Islet of Langerhans (tissue), 1 donor: ENCODE measurements around the gene TMEM175.
"Not testable (repeated sequence)": the region's sequence is repeated elsewhere in the genome, so short reads cannot be mapped to it uniquely, and the experiment has no call there.

Experiments
- FAIRE-seq: peaks from one replicate; lab custom pipeline; 2011; peaks lifted over from hg19 to GRCh38; lab: Jason Lieb, UNC

The TMEM175 gene

DNA sequence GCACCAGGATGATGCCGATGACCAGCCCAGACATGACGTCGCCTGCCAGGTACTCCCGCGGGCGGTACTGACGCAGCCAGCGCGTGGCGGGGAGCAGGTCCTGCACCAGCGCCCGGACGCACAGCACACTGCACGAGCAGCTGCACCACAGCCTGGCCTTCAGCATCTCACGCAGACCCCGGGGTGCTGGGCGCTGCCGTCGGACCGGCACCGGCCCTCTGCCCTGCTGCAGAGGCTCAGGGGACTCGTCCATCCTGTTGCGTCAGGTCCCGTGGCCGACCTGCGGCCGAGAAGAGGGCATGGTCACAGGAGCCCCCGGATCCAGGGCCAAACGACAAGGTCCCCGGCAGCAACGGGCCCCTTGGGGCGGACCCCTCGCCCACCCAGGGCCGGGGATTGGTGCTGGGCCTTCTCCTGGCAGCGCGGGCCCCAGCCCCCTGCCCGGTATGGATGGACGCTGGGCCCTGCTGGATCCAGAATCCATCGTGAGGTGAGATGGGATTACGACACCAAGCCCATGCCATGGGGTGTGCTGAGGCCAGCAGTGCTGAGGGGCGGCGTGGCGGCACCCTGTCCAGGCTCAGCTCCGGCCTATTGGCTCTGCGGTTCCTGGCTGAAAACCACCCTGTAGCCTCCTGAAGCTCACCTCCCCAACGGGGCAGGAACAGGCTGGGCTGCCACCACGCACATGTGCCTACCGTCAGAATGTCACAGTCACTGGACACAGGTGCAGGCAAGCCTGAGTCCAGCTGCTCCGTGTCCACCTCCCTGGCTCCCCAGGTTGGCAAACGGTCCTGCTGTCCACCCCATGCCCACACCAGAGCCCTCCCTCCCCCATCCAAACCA is 59.4 kb downstream of the TMEM175 start:
- no peak for FAIRE-seq

GRCh38 chr4:992297-993110 is 60.2 kb downstream of the TMEM175 start:
- FAIRE-seq = no peak

GRCh38 chr4:993111-994029 is 61.1 kb downstream of the TMEM175 start, which contains the start of gene SLC26A1:
SLC26A1 (minus strand) TSS chr4:993404; CDS start chr4:991703, 1,701 bp downstream.
- no peak for FAIRE-seq

DNA sequence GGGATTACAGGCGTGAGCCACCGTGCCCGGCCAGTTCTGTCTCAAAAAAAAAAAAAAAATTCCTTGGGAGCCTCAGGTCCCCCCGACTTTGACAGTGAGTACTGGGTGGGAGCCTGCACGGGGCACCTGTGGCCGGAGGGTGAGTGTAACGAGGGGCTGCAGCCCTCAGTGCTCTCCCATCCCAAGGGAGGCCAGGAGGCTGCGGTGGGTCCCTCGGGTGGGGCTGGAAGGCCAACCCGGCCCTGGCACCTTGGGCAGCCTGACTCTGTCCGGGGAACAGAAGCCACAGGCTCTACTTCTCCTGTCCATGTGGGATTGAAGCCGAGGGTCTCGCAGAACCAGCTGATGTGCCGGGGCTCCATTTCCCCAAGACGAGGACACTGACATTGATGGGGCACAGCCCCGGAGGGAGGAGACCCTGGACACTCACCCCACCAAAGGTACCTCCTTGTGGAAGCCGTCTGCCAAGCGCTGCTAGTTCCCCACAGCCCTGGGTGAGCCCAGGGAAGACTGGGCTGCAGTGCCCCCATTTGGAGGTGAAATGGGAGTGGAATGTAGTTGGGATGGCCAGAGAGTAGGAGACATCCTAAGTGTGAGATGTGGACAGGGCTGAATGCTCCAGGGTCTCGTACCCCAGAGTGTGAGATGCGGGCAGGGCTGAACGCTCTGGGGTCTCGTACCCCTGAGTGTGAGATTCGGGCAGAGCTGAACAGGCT is 63.2 kb downstream of the TMEM175 start:
- FAIRE-seq = no peak

DNA sequence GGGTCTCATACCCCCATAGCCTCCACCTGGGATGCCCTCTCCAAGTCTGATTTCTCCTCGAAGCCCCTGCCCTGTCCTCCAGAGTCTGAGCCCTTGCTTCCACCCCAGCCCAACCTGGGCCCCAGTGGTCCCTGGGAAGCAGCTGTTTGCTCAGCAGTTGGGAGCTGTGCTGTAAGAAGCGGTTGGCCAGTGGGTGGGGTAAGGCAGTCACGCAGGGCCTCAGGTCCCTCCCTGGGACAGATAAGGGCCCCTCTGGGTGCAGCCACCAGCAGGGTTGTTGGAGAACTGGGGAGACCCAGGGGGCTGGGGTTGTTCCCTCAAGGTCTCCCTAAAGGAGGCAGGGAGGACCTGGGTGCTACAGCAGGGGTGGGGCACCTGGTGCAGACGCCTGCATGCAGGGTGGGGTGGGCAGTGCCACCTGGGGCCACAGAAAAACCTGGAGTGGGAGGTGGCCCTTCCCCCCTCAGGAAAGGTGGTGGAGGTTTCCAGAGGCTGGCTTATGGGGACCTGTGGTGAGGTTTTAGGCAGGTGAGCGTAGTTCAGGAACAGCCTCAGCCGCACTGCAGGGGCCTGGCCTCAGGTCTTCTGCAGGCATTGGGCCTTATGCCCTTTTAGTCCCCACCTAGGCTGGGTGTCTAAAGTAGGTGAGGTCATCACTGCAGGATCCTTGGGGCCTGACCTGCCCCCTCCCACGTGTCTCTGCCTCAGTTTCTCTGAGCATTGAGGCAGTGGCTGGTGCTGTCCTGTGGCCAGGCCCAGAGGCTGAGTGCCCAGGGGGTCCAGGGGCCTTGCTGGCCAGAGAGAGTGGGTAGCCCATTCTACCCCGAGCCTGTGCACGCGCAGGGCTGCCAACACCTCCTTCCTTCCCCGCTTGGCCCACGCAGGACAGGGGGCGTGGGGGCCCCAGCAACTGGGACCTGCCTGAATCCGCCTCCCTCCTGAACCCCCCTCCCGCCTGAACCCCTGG is 64.1 kb downstream of the TMEM175 start:
- no peak for FAIRE-seq

DNA sequence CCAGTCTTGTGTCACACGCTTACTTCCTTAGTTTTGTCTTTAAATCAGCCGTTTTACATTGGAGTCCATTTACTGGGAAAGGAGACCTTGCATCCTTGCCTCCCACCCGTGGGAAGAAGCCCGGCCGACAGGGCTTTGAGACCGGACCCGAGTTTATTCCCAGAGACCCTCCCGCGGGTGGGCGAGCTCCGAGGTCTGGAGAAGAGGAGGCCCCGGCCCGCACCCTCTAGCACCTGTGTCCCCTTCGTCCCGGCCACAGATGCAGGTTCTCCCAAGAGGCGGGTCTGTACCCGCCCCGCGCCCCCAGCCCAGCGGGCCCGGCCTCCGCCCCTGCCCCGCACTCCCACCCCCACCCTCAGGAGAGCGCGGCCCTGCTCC is 64.7 kb downstream of the TMEM175 start:
- no peak for FAIRE-seq

DNA sequence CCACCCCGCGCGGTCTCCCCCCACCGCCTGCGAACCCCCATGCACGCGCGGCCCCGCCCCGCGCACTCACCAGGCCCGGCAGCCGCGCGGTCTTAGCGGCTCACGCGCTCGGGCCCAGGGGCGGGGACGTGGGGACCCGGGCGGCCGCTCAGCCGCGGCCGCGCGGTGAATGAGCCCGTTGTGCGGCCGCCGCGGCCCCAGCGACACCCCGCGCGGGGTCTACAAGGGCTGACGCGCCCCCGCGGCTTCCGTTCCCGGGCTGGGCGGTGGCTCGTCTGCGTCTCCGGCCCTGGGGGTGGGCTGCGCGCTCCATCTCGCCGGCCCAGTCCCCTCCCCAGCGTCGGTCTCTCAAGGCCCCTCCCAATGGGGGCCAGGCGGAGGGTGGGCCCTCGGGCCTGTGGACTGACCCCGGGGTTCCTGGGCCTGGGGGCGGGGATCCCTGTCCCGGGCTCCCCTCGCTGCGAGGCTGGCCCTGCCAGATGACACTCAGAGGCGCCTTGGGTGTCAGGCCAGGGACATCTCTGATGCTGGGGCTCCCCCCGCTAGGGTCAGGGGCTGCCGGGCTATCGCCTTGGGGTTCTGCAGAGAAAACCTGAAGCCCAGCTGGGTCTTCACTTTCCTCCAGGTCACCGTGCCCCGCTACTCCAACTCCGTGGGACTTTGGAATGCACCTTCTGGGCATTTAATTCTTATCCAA is 65.3 kb downstream of the TMEM175 start:
- FAIRE-seq = no peak

DNA sequence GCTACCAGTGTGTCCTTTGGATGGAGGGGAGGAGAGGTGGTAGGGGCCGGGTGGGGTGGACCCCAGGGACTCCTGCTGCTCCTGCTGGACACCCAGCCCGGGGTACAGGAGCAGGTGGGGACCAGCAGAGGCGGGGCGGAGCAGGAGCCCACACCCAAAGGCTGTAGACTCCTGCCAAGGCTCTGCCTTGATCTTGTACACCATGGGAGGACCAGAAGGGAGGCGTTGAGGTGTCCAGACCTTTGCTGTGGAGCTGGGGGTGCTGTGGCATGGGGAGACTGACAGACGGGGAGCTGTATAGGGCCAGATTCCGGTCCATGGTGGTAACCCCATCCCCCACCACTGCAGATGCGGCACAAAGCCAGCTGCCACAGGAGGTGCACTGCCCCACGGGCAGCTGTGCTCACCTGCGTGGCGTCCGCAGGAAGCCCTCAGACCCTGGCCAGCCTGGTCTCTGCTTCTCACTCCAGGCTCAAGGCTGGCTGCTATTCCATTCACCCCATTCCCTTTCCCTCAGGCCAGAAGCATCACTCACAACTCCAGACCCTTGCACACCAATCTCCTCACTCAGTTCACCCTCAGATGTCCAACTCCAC is 65.9 kb downstream of the TMEM175 start:
- FAIRE-seq = no peak

DNA sequence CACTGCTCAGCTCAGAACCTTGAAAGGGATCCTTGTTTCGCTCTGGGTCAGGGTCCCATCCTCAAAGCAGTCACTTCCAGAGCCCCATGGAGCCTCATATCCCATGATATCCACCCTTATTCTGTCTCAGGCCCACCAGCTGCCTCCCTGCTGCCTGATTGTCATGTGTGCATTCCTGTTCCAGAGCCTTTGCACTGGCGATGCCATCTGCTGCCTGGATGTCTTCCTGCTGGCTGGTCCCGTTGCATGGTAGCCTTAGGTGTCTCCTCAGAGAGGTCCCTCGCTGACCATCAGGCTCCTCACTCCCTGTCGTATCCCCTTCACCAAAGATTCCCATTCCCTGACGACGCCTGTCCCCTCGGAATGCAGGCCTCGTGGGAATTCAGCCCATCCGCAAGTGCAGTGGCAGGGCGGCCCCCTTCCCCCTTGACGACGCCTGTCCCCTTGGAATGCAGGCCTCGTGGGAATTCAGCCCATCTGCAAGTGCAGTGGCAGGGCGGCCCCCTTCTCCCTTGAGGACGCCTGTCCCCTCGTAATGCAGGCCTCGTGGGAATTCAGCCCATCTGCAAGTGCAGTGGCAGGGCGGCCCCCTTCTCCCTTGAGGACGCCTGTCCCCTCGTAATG is 67.1 kb downstream of the TMEM175 start:
- FAIRE-seq = not testable (repeated sequence)

- no peak for FAIRE-seq
Observed at GRCh38 chr4:999882-1000425, 67.7 kb downstream of the TMEM175 start.

DNA sequence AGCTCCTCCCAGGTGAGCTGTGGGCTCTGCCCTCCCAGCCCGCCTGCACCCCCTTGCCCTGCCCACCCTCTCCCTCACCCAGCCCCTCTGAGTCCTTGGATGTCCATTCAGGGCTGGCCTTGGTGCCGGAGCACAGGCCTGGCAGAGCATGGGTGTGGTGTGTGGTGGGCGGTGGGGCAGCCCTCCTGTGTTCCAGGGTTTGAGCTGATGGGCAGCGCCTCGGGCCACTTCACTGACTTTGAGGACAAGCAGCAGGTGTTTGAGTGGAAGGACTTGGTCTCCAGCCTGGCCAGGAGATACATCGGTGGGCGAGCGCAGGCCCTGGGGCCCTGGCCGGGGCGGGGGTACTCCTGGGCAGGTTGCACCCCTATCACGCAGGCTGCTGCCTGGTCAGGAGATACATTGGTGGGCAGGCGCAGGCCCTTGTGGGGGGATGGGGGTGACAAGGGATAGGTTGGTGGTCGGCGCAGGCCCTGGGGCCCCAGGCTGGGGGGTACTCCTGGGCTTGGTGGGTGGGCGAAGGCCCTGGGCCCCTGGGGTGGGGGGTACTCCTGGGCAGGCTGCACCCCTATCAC is 68.5 kb downstream of the TMEM175 start:
- no peak for FAIRE-seq

DNA sequence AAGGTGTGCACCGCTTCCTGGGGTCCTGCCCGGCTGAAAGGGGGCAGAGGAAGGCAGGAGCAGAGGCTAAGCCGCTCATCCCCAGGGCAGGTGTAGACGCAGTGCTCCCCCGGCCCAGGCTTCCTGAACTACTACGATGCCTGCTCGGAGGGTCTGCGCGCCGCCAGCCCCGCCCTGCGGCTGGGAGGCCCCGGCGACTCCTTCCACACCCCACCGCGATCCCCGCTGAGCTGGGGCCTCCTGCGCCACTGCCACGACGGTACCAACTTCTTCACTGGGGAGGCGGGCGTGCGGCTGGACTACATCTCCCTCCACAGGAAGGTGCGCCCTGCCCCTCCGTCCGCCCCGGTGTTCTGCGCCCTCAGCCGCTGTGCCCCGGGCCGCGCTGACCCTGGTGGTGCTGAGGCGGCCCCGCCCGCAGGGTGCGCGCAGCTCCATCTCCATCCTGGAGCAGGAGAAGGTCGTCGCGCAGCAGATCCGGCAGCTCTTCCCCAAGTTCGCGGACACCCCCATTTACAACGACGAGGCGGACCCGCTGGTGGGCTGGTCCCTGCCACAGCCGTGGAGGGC is 69.4 kb downstream of the TMEM175 start:
- FAIRE-seq = no peak

DNA sequence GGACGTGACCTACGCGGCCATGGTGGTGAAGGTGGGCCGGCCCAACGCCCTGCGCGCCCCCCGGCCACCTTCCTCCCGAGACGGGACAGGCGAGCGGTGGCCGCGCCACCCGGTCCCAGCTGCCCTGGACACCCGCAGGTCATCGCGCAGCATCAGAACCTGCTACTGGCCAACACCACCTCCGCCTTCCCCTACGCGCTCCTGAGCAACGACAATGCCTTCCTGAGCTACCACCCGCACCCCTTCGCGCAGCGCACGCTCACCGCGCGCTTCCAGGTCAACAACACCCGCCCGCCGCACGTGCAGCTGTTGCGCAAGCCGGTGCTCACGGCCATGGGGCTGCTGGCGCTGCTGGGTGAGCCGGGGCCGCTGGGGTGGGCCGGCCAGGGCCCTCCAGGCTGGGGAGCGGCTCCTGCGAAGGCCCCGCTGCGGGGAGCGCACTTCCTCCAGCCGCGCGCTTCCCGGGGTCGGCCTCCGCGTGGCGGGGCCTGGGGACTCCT is 69.9 kb downstream of the TMEM175 start:
- FAIRE-seq = no peak

DNA sequence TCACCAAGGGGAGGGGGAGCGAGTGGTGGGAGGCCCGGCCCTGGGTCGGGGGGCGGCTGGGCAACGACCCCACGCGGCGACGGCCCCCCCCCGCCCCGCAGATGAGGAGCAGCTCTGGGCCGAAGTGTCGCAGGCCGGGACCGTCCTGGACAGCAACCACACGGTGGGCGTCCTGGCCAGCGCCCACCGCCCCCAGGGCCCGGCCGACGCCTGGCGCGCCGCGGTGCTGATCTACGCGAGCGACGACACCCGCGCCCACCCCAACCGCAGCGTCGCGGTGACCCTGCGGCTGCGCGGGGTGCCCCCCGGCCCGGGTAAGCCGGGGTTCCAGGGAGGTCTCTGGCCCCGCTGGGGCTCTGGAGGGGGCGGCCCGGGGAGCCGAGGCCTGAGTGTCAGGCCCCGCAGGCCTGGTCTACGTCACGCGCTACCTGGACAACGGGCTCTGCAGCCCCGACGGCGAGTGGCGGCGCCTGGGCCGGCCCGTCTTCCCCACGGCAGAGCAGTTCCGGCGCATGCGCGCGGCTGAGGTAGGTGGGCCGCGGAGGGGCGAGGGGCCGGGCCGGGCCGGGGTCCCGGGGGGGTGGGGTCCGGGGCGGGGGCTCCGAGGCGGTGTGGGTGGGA is 70.5 kb downstream of the TMEM175 start:
- no peak for FAIRE-seq

DNA sequence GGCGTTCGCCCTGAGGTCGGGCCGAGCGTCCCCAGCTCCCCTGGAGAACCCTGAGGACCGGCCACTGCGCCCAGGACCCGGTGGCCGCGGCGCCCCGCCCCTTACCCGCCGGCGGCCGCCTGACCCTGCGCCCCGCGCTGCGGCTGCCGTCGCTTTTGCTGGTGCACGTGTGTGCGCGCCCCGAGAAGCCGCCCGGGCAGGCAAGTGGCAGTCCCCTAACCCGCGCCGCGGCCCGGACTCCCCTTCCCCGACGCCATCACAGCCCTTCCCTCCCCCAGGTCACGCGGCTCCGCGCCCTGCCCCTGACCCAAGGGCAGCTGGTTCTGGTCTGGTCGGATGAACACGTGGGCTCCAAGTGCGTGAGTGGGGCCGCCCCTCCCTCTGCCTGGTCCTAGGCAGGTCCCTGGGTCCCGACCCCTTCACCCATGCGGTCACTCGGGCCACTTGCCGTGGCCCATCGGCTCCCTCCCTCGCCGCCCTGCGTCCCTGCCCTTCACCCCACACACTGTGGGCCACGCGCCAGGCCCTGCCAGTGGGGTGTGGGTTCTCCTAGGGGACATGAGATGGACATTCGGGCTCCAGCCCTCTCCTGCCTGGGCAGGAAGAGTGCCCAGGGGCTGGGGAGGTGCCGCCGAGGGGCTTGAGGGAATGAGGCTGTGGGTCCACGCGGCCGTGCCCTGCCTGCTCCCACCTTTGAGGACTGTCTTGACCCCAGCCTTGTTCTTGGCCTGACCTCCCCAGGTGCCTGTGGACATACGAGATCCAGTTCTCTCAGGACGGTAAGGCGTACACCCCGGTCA is 71.2 kb downstream of the TMEM175 start:
- FAIRE-seq = no peak

DNA sequence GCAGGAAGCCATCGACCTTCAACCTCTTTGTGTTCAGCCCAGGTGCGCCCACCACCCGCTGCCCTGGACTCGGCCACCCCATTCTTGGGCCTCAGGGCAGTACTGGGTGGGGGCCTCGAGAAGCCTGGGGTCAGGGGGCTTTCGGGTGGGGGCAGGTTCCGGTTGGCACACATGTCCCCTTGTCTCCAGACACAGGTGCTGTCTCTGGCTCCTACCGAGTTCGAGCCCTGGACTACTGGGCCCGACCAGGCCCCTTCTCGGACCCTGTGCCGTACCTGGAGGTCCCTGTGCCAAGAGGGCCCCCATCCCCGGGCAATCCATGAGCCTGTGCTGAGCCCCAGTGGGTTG is 71.8 kb downstream of the TMEM175 start:
- no peak for FAIRE-seq
